ENCODE results near the gene IFNA1.

IFNA1 gene

GRCh38 chr9:21477466-21477865 is 37.2 kb downstream of the IFNA1 start:
- H3K4me1 Mint-ChIP-seq: peaks cover 11% of the 10 kb centered on the region
- no peak overlapping the region for H3K27ac Mint-ChIP-seq
- no peaks in the 10 kb centered on the region for H3K9me3 Mint-ChIP-seq
- no peak overlapping the region for H3K4me3 Mint-ChIP-seq
- ATAC-seq: peak; percentile 60
- H3K27me3 Mint-ChIP-seq: no peaks in the 10 kb centered on the region
- DNase-seq: no peak

GRCh38 chr9:21479152-21479702 is 39.0 kb downstream of the IFNA1 start:
- H3K4me3 Mint-ChIP-seq: no peak overlapping the region
- H3K4me1 Mint-ChIP-seq: peaks cover 11% of the 10 kb centered on the region
- H3K27me3 Mint-ChIP-seq: no peaks in the 10 kb centered on the region
- no peak for ATAC-seq
- peaks cover 0 to 1% of the 10 kb centered on the region in 2 donors for H3K9me3 Mint-ChIP-seq
- no peak for DNase-seq
- no peak overlapping the region for H3K27ac Mint-ChIP-seq

- no peak for ATAC-seq
- Mint-ChIP-seq H3K4me1 (peaks cover 11% of the 10 kb centered on the region), H3K9me3 (peaks cover 14 to 21% of the 10 kb centered on the region in 2 donors), H3K4me3 (no peak overlapping the region), H3K27me3 (no peaks in the 10 kb centered on the region), H3K27ac (no peak overlapping the region)
- no peak for DNase-seq
Observed at GRCh38 chr9:21481470-21482056, 41.3 kb downstream of the IFNA1 start.

- no peak for ATAC-seq
- H3K4me3 Mint-ChIP-seq: no peak within 1 kb of the TSS
- H3K27ac Mint-ChIP-seq: no peak within 1 kb of the TSS
- H3K4me1 Mint-ChIP-seq: peaks cover 11% of the 10 kb centered on the region
- DNase-seq: no peak
- no peaks in the 10 kb centered on the region for H3K27me3 Mint-ChIP-seq
- H3K9me3 Mint-ChIP-seq: peaks cover 14 to 21% of the 10 kb centered on the region in 2 donors
Observed at GRCh38 chr9:21482213-21482612, 42.0 kb downstream of the IFNA1 start, which contains the start of gene IFNE. TSS of gene IFNE (minus strand) at chr9:21482313. CDS start at chr9:21481694, 619 bp downstream.
